HG03460 (cell line): ENCODE measurements around the gene TMEM235.
A peak's percentile ranks its signal among the peaks of the same experiment; 100 is the strongest.

Source experiments
- ATAC-seq: cut with Tn5 transposase; IDR thresholded peaks from one replicate; pipeline ENCODE4 v1.9.1; 2021; ENCODE audit not compliant: unreplicated experiment

The TMEM235 gene

DNA sequence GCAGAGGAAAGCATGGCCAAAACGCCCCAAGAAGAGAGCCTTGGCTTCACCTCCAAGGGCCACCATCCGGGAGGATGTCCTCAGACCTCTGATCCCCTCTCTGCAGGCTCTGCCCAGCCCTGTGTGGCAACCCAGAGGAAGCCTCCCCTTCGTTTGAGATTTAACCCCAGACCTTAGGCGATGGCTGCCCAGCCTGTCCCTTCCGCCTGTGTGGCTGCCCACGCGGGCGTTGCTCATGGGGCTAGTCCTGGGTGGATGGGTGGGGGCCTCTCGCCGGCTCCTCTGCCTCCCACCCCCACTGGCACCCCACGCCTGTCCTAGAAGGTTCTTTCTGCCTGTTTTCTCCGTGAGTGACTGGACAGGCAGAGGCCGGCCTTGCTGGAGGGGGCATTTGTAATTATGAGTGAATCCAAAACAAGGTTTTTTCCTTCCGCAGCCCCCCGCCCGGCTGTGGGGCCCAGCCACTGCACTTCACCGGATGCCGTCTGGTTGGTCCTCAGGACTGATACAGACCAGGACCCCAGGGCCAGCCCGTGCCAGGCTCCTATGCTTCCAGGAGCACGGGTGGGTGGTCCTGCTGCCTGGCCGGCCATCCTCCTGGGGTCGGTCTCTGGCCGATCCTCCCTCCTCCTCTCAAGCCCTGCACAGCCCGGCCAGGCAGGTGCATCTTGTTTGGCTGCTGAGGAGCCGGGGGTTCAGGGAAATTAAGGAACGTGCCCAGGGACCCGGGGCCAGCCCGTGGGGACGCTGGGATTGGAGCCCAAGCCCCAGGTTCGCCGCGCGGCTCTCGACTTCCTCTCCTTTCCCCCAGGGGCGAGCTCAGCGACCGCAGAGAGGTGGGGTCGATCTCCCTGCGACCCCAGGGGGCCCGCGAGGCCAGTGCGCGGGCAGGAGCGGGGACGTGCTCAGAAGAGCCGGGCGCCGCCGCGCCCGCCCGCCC is at the start of gene TMEM235:
Gene TMEM235 (plus strand): TSS at position 636 of the 940 bp plus-strand sequence. CDS start 393 bp downstream, outside the sequence.
- no peak for ATAC-seq

GRCh38 chr17:78182504-78182903 is 48.9 kb upstream of the TMEM235 start:
- ATAC-seq: no peak

DNA sequence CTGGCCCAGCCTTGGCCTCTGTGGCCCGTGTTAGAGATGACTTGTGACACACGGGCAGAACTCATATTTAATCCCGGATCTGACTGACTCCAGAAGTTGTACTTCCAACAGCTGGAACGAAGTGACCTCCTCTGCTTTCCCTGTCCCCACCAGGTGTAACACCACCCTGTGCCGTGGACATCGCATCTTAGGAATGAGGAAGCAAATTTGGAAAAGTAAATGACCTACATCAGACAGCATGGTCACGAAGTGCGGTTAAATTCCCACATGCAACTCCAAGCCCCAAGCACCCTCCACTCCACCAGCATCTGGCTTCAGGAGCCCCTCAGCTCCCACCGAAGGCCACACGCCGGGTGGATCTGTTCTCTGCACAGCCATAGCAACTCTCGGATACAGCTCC is 47.5 kb upstream of the TMEM235 start:
- no peak for ATAC-seq

GRCh38 chr17:78184351-78184750 is 47.1 kb upstream of the TMEM235 start:
- no peak for ATAC-seq

GRCh38 chr17:78184868-78185267 is 46.6 kb upstream of the TMEM235 start:
- ATAC-seq: no peak

- no peak for ATAC-seq
Observed at GRCh38 chr17:78185981-78186691, 45.3 kb upstream of the TMEM235 start.

DNA sequence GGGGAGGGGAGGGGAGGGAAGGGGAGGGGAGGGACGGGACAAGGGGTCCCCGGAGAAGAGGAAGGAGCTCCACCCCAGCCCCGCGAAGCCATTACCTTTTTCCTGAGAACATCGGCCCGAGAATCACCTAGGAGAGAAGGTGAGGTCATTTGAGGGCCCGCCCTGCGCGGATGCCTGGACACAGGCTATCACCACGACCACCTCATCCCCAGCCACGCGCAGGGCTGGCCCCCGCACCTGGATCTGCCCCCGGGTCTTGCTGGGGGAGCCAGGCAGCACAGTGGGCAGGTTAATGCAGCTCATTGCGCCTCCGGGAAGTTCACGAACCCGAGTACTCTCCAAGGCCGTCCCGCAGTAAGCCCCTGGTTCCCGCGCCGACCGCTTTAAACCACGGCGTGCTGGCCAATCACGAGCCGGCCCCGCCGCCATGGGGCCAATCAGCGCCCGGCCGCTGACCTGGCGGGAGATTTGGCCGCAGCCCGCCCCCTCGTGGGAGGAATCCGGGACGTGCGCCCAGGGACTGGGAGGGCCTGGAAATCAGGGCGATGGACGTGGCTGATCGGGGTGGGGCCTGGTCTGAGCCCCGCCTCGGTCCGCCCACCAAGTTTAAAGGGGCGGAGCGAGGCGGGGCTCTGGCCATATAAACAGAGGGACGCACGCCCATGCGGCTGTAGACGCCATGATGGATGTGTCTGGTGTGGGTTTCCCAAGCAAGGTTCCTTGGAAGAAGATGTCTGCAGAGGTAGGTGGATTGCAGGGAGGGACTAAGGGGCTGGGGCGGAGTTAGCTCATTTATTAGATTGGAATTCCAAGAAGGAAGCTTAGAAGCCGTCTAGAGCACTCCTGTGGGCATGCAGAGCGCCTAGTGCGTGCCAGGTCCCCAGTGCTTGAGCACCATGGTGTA is 44.5 kb upstream of the TMEM235 start, which contains the start of the genes AFMID and TK1:
Gene AFMID (plus strand): TSS at position 671 of the 904 bp plus-strand sequence. CDS start 9 bp downstream, at position 680.
Gene TK1 (minus strand): TSS at position 361 of the 904 bp plus-strand sequence. CDS start 58 bp downstream, at position 303.
- peak; percentile 91 for ATAC-seq

- no peak for ATAC-seq
Observed at GRCh38 chr17:78196716-78197115, 34.7 kb upstream of the TMEM235 start.

- no peak for ATAC-seq
Observed at GRCh38 chr17:78197147-78197832, 34.1 kb upstream of the TMEM235 start.

DNA sequence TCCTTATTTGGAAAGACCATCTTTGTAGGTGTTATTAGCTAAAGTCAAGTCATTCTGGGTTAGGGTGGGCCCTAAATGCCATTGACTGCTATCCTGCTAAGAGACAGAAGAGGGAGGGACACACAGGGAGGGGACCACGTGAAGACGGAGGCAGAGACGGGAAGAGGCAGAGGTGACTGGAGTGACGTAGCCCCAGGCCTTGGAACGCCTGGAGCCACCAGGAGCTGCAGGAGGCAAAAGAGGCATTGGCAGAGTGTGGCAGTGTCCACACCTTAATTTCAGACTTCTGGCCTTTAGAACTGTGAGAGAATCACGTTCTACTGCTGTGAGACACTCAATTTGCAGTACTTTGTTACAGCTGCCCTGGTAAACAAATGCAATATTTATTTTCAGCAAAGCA is 31.0 kb upstream of the TMEM235 start:
- no peak for ATAC-seq

GRCh38 chr17:78202666-78203065 is 28.8 kb upstream of the TMEM235 start:
- ATAC-seq: no peak

GRCh38 chr17:78204387-78205123 is 26.9 kb upstream of the TMEM235 start:
- ATAC-seq: no peak

DNA sequence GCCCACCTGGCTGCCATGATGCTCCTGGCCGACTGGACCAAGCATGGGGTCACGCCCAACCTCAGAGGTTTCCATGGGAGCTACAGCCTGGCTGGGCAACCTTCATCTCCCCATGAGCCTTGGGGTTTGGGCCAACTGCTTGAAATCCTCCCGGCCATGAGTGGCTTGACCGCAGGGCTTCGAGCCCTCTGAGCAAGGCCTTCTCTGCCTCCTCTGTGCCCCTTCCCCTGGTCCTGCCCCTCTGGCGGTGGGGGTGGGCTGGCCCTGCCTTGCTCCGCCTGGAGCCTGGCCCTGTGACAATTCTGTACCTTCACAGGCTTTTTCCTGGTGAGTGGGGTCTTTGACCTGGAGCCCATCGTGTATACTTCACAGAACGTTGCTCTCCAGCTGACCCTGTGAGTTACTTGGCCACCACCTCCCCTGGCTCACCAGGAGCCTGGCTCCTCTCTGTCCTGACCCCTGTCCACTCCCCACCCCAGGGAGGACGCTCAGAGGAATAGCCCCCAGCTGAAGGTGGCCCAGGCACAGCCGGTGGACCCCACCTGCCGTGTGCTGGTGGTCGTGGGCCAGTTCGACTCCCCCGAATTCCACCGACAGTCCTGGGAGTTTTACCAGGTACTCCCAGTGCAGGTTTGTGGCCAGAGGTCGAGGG is 26.2 kb upstream of the TMEM235 start:
- no peak for ATAC-seq

DNA sequence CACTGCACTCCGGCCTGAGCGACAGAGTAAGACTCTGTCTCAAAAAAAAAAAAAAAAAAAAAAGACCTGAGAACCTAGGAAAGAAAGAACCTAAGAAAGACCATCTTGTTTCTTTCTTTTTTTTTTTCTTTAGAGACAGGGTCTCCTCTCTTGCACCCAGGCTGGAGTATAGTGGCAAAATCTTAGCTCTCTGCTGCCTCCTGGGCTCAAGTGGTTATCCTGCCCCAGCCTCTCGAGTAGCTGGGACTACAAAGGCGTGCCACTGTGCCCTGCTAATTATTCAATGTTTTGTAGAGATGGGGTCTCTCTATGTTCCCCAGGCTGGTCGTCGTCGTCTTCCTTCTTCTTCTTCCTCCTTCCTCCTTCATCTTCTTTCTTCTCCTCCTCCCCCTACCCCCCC is 25.1 kb upstream of the TMEM235 start:
- no peak for ATAC-seq

DNA sequence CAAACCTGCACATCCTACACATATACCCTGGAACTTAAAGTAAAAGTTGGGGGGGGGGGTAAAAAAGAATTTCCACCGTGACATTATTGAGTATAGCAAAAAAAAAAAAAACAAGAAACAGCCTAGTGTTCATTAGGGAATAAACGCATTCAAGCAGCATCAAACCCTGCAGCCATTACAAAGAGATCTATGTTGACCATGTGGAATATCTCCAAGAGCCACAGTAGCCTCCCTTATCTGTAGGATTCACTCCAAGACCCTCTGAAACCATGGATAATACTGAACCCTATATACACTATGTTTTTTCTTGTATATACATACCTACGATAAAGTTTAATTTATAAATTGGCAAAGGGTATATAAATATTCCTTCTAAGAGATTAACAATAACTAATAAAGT is 22.9 kb upstream of the TMEM235 start:
- no peak for ATAC-seq

DNA sequence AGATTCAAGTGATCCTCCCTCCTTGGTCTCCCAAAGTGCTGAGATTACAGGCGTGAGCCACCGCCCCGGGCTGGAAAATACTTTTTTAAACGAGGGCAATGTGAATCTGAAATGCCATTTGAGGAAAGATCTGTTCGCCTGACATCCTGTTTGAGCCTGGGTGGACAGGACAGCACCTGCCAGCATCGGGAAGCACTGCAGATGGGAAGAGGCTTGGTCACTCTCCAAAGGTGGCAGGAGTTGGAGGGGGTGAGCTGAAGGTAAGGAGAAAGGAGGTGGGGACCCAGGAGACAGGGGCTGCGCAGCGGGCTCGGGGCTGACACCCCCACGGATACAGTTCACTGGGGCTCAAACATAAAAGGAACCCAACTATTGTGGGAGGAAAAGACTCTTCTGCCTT is 21.3 kb upstream of the TMEM235 start:
- no peak for ATAC-seq

- ATAC-seq: no peak
Observed at GRCh38 chr17:78211032-78211431, 20.4 kb upstream of the TMEM235 start.

DNA sequence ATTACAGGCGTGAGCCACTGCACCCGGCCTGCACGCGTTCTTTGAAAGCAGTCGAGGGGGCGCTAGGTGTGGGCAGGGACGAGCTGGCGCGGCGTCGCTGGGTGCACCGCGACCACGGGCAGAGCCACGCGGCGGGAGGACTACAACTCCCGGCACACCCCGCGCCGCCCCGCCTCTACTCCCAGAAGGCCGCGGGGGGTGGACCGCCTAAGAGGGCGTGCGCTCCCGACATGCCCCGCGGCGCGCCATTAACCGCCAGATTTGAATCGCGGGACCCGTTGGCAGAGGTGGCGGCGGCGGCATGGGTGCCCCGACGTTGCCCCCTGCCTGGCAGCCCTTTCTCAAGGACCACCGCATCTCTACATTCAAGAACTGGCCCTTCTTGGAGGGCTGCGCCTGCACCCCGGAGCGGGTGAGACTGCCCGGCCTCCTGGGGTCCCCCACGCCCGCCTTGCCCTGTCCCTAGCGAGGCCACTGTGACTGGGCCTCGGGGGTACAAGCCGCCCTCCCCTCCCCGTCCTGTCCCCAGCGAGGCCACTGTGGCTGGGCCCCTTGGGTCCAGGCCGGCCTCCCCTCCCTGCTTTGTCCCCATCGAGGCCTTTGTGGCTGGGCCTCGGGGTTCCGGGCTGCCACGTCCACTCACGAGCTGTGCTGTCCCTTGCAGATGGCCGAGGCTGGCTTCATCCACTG is 17.3 kb upstream of the TMEM235 start, which contains the start of gene BIRC5:
Gene BIRC5 (plus strand): TSS at position 238 of the 690 bp plus-strand sequence. CDS start 64 bp downstream, at position 302.
- peak; percentile 61 for ATAC-seq
